HEK293 (cell line): ENCODE data around the gene PRXL2B.

Experiments
- ATF2 ChIP-seq: fragments of 450-650 bp; formaldehyde crosslinking; IDR thresholded peaks from 2 replicates; pipeline ENCODE4 v1.5.1; 2016; ENCODE audit warnings: missing biosample characterization, missing genetic modification characterization, low read depth
- CTCF ChIP-seq: fragments of 450-650 bp; formaldehyde crosslinking; IDR thresholded peaks from 2 replicates; pipeline ENCODE4 v1.5.1; 2016; ENCODE audit warnings: missing biosample characterization, missing genetic modification characterization
- PBX3 ChIP-seq: sonication (generic); formaldehyde crosslinking; IDR thresholded peaks from 2 replicates; pipeline ENCODE4 v1.8.1; 2022; ENCODE audit warnings: mild to moderate bottlenecking, moderate library complexity, missing genetic modification reagents
- ZBTB20 ChIP-seq: fragments of 450-650 bp; formaldehyde crosslinking; IDR thresholded peaks from 2 replicates; pipeline ENCODE4 v1.5.1; 2016; ENCODE audit warnings: missing biosample characterization, missing genetic modification characterization
- ZNF140 ChIP-seq: fragments of 450-650 bp; formaldehyde crosslinking; IDR thresholded peaks from 2 replicates; pipeline ENCODE4 v1.5.1; 2016; ENCODE audit warnings: missing biosample characterization, missing genetic modification characterization
- ZNF248 ChIP-seq: fragments of 450-650 bp; formaldehyde crosslinking; IDR thresholded peaks from 2 replicates; pipeline ENCODE4 v1.5.1; 2017; ENCODE audit warnings: missing biosample characterization, missing genetic modification characterization
- ZNF324 ChIP-seq: fragments of 450-650 bp; formaldehyde crosslinking; IDR thresholded peaks from 2 replicates; pipeline ENCODE4 v1.5.1; 2016; ENCODE audit warnings: missing biosample characterization, missing genetic modification characterization
- ZNF354C ChIP-seq: fragments of 450-650 bp; formaldehyde crosslinking; IDR thresholded peaks from 2 replicates; pipeline ENCODE4 v1.5.1; 2016; ENCODE audit warnings: missing biosample characterization, missing genetic modification characterization, low read depth, borderline replicate concordance
- ZNF366 ChIP-seq: fragments of 450-650 bp; formaldehyde crosslinking; conservative IDR thresholded peaks from 2 replicates; pipeline ENCODE4 v1.5.1; 2016; ENCODE audit warnings: missing biosample characterization, missing genetic modification characterization
- ZNF416 ChIP-seq: fragments of 450-650 bp; formaldehyde crosslinking; IDR thresholded peaks from 2 replicates; pipeline ENCODE4 v1.5.1; 2016; ENCODE audit warnings: missing biosample characterization, missing genetic modification characterization
- ZNF544 ChIP-seq: fragments of 450-650 bp; formaldehyde crosslinking; IDR thresholded peaks from 2 replicates; pipeline ENCODE4 v1.5.0; 2017; ENCODE audit warnings: missing biosample characterization, missing genetic modification characterization
- ZNF558 ChIP-seq: fragments of 450-650 bp; formaldehyde crosslinking; IDR thresholded peaks from 2 replicates; pipeline ENCODE4 v1.5.1; 2016; ENCODE audit warnings: missing biosample characterization, missing genetic modification characterization
- ZNF707 ChIP-seq: fragments of 450-650 bp; formaldehyde crosslinking; IDR thresholded peaks from 2 replicates; pipeline ENCODE4 v1.5.1; 2016; ENCODE audit warnings: missing biosample characterization, missing genetic modification characterization

- no peak for TF ChIP-seq CTCF (tag by site-specific recombination)
- no peak for TF ChIP-seq ZNF558 (tag by site-specific recombination)
- no peak for TF ChIP-seq ZNF354C
- no peak for TF ChIP-seq ZNF544 (tag by site-specific recombination)
- TF ChIP-seq ZNF248 (tag by site-specific recombination): no peak
- no peak for TF ChIP-seq ZNF366
- TF ChIP-seq ATF2: no peak
- TF ChIP-seq ZBTB20: no peak
- TF ChIP-seq ZNF324 (tag by site-specific recombination): no peak
- no peak for TF ChIP-seq ZNF707 (tag by site-specific recombination)
- no peak for TF ChIP-seq ZNF140
- TF ChIP-seq PBX3 (CRISPR knock-in tag): no peak
- TF ChIP-seq ZNF416: no peak
Measured at GRCh38 chr1:2632561-2633361, 46.2 kb downstream of the PRXL2B start, which contains the start of gene MMEL1.
